HG03039 (cell line): Measurements from ENCODE around the gene GARS1.
A peak's percentile ranks its signal among the peaks of the same experiment; 100 is the strongest.
"Not testable (repeated sequence)": the region's sequence is repeated elsewhere in the genome, so short reads cannot be mapped to it uniquely, and the experiment has no call there.

Source experiments
- ATAC-seq: cut with Tn5 transposase; IDR thresholded peaks from one replicate; pipeline ENCODE4 v1.9.1; 2021; ENCODE audit warnings: mild to moderate bottlenecking, moderate library complexity; ENCODE audit not compliant: unreplicated experiment

Gene GARS1

GRCh38 chr7:30618961-30619360 lies 24.3 kb downstream of the GARS1 start:
- no peak for ATAC-seq

- ATAC-seq: no peak
Measured at GRCh38 chr7:30625283-30625682, 30.6 kb downstream of the GARS1 start.

GRCh38 chr7:30627026-30627425 lies 32.3 kb downstream of the GARS1 start:
- no peak for ATAC-seq

- peak; percentile 46 for ATAC-seq
Measured at GRCh38 chr7:30630986-30631385, 36.3 kb downstream of the GARS1 start.

- ATAC-seq: no peak
Measured at GRCh38 chr7:30633223-30633622, 38.5 kb downstream of the GARS1 start.

GRCh38 chr7:30634193-30634626 lies 39.5 kb downstream of the GARS1 start:
- no peak for ATAC-seq

GRCh38 chr7:30634634-30635201 lies 40.0 kb downstream of the GARS1 start:
- ATAC-seq: no peak

- no peak for ATAC-seq
Measured at GRCh38 chr7:30635798-30636197, 41.1 kb downstream of the GARS1 start.

GRCh38 chr7:30642322-30642721 lies 47.6 kb downstream of the GARS1 start:
- not testable (repeated sequence) for ATAC-seq

- ATAC-seq: no peak
Measured at GRCh38 chr7:30642789-30643188, 48.1 kb downstream of the GARS1 start.

- ATAC-seq: no peak
Measured at GRCh38 chr7:30644286-30644955, 49.7 kb downstream of the GARS1 start.

GRCh38 chr7:30645661-30646060 lies 51.0 kb downstream of the GARS1 start:
- ATAC-seq: no peak

- no peak for ATAC-seq
Measured at GRCh38 chr7:30646154-30646553, 51.5 kb downstream of the GARS1 start.

GRCh38 chr7:30647589-30648364 lies 53.1 kb downstream of the GARS1 start:
- no peak for ATAC-seq

- no peak for ATAC-seq
Measured at GRCh38 chr7:30648744-30649540, 54.3 kb downstream of the GARS1 start.

GRCh38 chr7:30649717-30650420 lies 55.2 kb downstream of the GARS1 start:
- no peak for ATAC-seq

GRCh38 chr7:30650421-30650808 lies 55.7 kb downstream of the GARS1 start:
- no peak for ATAC-seq

- ATAC-seq: no peak
Measured at GRCh38 chr7:30652132-30652531, 57.5 kb downstream of the GARS1 start.

GRCh38 chr7:30652698-30653641 lies 58.3 kb downstream of the GARS1 start:
- no peak for ATAC-seq
